ENCODE data around the gene CHGA.

CHGA gene

GRCh38 chr14:92931681-92932447 lies 8.9 kb downstream of the CHGA start:
- no peak for TF ChIP-seq CTCF (conservative IDR thresholded peaks at IDR 0.05; ENCODE audit: low read depth)
- DNase-seq (ENCODE audit: low spot score) = no peak
- POLR2A ChIA-PET (ENCODE audit: low non-redundant PET) = no interaction called here
- peak overlapping the region; percentile 61 for H3K27ac ChIP-seq
- CTCF ChIA-PET = interaction anchor here (0.7 to 1.3 kb wide), 2 partner anchors 20 to 181 kb away, joined by 3 to 5 read pairs; no protein-coding TSS in a partner anchor

DNA sequence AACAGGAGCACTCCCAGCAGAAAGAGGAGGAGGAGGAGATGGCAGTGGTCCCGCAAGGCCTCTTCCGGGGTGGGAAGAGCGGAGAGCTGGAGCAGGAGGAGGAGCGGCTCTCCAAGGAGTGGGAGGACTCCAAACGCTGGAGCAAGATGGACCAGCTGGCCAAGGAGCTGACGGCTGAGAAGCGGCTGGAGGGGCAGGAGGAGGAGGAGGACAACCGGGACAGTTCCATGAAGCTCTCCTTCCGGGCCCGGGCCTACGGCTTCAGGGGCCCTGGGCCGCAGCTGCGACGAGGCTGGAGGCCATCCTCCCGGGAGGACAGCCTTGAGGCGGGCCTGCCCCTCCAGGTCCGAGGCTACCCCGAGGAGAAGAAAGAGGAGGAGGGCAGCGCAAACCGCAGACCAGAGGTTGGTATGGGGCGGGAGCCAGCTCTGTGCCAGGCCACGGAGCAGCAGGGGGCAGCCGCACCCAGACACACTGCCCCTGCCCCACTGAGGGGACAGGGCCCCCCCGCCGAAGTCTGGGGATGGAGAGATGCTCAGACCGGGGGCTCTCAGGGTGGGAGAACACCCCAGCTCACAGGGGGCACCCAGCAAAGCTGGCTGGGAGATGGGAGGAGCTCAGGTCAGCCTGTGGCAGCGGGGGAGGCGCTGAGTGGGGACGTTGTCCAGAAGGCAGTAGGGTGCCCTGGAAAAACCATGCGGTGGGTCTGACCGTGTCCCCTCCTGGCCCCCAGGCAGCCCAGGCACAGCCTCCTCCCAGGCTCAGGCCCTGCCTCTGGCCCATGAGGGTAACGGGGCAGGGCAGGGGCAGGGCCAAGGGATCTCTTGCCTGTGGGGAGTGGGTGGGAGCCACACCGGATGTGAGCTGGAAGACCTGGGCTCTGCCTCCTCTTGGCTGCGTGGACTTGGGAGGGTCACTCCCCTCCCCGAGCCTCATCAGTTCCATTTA lies 9.8 kb downstream of the CHGA start:
- ChIA-PET POLR2A (ENCODE audit: low non-redundant PET) (no interaction called here), CTCF (interaction anchor here (0.7 to 1.3 kb wide), 2 partner anchors 19 to 181 kb away, joined by 3 to 5 read pairs; no protein-coding TSS in a partner anchor)
- no peak for DNase-seq (ENCODE audit: low spot score)
- no peak overlapping the region for H3K27ac ChIP-seq
- TF ChIP-seq CTCF (conservative IDR thresholded peaks at IDR 0.05; ENCODE audit: low read depth) = no peak

- ChIA-PET POLR2A (ENCODE audit: low non-redundant PET) (no interaction called here), CTCF (no interaction called here)
- H3K27ac ChIP-seq = no peak overlapping the region
- TF ChIP-seq CTCF (conservative IDR thresholded peaks at IDR 0.05; ENCODE audit: low read depth) = no peak
- DNase-seq (ENCODE audit: low spot score) = no peak
Measured at GRCh38 chr14:92933481-92933880, 10.5 kb downstream of the CHGA start.

- no peak for TF ChIP-seq CTCF (conservative IDR thresholded peaks at IDR 0.05; ENCODE audit: low read depth)
- ChIA-PET POLR2A (ENCODE audit: low non-redundant PET) (no interaction called here), CTCF (interaction anchor here (0.6 kb wide), 2 partner anchors 108 to 1084 kb away, joined by 3 to 4 read pairs; no protein-coding TSS in a partner anchor)
- DNase-seq (ENCODE audit: low spot score) = no peak
- peak overlapping the region; percentile 9; the same call in 1 of the 2 replicates for H3K27ac ChIP-seq
Measured at GRCh38 chr14:92934196-92935085, 11.5 kb downstream of the CHGA start.

- DNase-seq (ENCODE audit: low spot score) = no peak
- TF ChIP-seq CTCF (conservative IDR thresholded peaks at IDR 0.05; ENCODE audit: low read depth) = no peak
- POLR2A ChIA-PET (ENCODE audit: low non-redundant PET) = no interaction called here
- no peak overlapping the region for H3K27ac ChIP-seq
- CTCF ChIA-PET = interaction anchor here (0.6 to 1.5 kb wide), 2 partner anchors 17 to 109 kb away, joined by 3 to 6 read pairs; no protein-coding TSS in a partner anchor
Measured at GRCh38 chr14:92935446-92935845, 12.5 kb downstream of the CHGA start.

Measured in RWPE1 (cell line).